Fibroblast of skin of left biceps (primary cell): Measurements from ENCODE around the gene MSANTD1.

Experiments used
- DNase-seq, 2 experiments: peaks; one replicate each; pipeline ENCODE4 v3.0.0-alpha.2; 2013; ENCODE audit warnings: low read depth in 2 of 2

MSANTD1 gene

DNA sequence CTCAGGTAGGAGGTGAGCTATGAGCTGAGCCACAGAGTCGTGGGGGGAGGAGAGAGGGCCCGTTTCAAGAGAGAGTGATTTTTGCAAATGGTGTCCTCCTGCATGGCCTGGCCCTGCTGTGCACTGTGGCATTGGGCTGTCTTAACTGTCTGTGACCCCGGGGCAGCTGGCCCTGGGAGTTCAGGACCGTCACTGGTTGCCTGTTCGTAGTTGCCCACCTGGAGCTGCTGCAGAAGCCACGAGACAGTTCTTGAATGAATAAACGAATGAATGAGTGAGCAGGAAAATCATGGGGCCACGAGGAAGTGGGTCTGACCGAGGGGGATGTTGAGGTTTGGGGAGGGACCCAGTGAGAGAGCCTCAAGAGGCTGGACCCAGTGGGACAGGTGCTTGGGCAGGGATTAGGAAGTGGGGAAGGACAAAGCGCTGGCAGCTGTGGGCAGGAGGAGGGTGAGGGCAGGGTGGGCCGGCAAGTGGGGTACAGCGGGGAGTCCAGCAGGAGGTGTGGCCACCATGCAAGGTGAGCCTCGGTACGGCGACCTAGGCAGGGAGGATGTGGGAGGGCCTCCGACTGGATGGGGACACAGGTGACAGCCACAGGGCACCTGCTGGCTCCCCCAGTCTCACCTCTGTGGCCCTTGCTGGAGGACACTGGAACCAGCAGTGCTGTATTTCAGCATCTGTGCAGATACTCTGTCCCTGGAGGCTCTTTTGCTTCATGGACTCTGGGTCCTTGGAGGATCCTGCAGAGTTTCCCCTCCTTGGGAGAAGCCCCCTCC lies 54.0 kb downstream of the MSANTD1 start:
- DNase-seq = no peak

GRCh38 chr4:3303565-3303824 lies 54.5 kb downstream of the MSANTD1 start:
- no peak for DNase-seq

- no peak for DNase-seq
These were observed 55.2 kb downstream of the MSANTD1 start for GRCh38 chr4:3303923-3304710.

DNA sequence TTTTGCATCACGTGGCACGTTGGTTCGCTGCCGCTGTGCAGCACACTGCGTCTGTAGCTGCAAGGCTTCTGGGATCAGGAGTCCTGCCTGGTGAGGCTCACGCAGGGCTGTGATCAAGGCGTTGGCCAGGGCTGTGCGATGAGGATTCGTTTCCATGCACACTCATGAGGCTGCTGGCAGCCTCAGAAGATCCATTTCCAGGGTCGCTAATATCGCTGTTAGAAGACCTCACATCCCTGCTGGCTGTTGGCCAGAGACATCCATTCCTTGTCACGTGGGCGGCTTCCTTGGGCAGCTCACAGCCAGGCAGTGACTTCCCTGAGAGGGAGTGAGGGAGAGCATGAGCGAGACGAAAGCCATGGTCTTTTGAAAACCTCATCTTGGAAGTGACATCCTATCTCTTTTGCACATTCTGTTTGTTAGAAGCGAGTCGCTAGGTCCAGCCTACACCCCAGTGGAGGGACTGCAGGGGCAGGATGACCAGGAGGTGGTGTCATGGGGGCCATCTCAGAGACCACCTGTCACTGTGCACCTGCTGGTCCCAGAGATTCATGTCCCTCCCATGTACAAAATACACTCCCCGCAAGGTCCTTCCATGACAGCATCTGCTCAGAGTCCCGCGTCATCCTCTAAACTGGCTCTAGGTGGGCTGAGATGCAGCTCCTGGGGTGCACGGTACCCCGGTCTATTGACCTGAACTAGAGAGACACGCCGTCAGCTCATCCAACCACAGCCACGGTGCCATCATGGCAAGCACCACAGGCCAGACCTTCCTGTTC lies 56.1 kb downstream of the MSANTD1 start:
- no peak for DNase-seq

- DNase-seq = no peak
These were observed 56.8 kb downstream of the MSANTD1 start for GRCh38 chr4:3305610-3306371.
